Measurements from ENCODE around the gene UQCRC2. TPM values are rescaled to one million over a fixed set of nuclear protein-coding genes. Genes with fewer than 3 reads are reported as not detected.

UQCRC2 gene
- total and polyA plus RNA-seq, 8 donors: 124 to 702 (median 164) TPM

DNA sequence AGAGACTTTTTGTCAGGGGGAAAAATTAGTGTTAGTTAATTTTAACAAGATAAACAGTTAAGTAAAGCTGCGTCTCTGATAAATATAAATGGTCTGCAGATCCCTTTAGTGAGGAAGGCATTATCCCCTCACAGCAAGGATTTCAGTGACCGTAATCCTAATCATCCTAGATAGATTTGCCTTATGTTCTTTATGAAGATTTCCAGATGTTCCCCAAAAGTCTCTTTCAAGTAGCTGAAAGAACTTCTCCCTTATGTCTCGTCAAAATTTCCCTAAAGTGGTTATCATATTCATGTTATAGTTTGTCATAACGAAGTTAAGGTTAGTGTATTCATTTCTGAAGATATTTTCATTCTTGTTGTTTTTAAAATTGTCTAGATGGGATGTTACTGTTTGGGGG, 60.3 kb downstream of the UQCRC2 start:
- WGBS, 5 donors: 74 to 87% (median 84%) methylated on average over 4 of the region's 4 CpGs
- no peaks in the 10 kb centered on the region for H3K36me3 ChIP-seq
- TF ChIP-seq, protein P1, sequence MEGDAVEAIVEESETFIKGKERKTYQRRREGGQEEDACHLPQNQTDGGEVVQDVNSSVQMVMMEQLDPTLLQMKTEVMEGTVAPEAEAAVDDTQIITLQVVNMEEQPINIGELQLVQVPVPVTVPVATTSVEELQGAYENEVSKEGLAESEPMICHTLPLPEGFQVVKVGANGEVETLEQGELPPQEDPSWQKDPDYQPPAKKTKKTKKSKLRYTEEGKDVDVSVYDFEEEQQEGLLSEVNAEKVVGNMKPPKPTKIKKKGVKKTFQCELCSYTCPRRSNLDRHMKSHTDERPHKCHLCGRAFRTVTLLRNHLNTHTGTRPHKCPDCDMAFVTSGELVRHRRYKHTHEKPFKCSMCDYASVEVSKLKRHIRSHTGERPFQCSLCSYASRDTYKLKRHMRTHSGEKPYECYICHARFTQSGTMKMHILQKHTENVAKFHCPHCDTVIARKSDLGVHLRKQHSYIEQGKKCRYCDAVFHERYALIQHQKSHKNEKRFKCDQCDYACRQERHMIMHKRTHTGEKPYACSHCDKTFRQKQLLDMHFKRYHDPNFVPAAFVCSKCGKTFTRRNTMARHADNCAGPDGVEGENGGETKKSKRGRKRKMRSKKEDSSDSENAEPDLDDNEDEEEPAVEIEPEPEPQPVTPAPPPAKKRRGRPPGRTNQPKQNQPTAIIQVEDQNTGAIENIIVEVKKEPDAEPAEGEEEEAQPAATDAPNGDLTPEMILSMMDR (IDR thresholded peaks at IDR 0.05): no peak
- no peak for TF ChIP-seq POLR2A (IDR thresholded peaks at IDR 0.05)
- no peak for TF ChIP-seq EP300 (IDR thresholded peaks at IDR 0.05)
- TF ChIP-seq POLR2AphosphoS5 (IDR thresholded peaks at IDR 0.05): no peak
- no peak overlapping the region for H3K4me3 ChIP-seq
- peaks cover 14 to 88% (median 47%) of the 10 kb centered on the region in 4 donors for H3K4me1 ChIP-seq
- no peak overlapping the region for H3K27ac ChIP-seq
- intact Hi-C loops (cut with DNase I; ENCODE audit: low total_unique reads): no loop called here
- H3K27me3 ChIP-seq: no peaks in the 10 kb centered on the region
- DNase-seq: no peak
- no peaks in the 10 kb centered on the region for H3K9me3 ChIP-seq

DNA sequence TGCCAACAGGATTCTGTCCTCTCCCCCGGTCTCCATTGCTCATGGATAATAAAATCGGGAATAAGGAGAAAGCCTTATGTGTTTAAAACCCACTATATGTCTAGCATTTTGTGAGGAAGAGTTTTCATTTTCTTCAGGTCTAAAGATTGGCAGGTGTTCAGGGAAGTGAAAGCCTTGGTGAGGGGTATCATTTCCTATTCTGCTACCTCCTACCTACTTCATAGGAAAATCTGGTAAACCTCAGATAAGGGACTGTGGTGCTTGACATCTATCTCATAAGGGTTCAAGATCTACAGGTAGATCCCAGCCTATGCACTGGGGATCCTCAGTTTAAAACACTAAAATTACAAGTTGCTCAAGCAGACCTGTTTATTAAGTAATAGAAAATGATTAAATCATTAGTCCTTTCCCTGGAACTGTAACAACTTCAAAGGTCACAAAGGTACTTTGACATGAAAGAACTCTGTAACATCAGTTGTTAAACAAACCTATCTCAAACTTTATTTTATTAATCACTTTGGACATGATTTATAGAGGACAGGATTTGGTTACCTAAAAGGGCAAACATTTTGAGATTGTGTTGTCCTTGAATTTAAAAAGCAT, 61.2 kb downstream of the UQCRC2 start:
- H3K9me3 ChIP-seq: no peaks in the 10 kb centered on the region
- H3K4me3 ChIP-seq: no peak overlapping the region
- no peaks in the 10 kb centered on the region for H3K27me3 ChIP-seq
- TF ChIP-seq EP300 (IDR thresholded peaks at IDR 0.05): no peak
- TF ChIP-seq POLR2AphosphoS5 (IDR thresholded peaks at IDR 0.05): no peak
- TF ChIP-seq, protein P1 (IDR thresholded peaks at IDR 0.05): no peak
- no peak for TF ChIP-seq POLR2A (IDR thresholded peaks at IDR 0.05)
- peaks cover 8 to 85% (median 42%) of the 10 kb centered on the region in 4 donors for H3K4me1 ChIP-seq
- intact Hi-C loops (cut with DNase I; ENCODE audit: low total_unique reads): no loop called here
- H3K36me3 ChIP-seq: no peaks in the 10 kb centered on the region
- DNase-seq: no peak
- 71 to 81% (median 75%) methylated on average over 2 of the region's 2 CpGs for WGBS, 5 donors
- no peak overlapping the region for H3K27ac ChIP-seq

DNA sequence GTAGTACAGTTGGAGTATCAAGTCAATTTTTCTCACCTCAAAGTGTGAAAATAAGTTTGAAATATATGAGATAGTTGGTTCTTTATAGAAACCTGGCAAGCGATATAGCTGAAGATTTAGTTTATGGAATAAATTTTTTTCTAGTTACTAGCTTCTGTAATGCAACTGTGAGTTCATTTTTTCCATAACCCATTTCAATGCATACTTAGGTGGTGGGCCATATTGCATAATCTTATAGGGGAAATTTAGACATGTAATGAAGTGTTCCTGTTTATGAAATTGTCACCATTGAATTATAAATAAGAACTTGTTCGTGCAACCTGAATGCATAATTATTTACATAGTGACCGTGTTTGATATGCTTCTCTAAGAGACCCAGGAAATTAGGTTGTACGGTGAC, 63.8 kb downstream of the UQCRC2 start:
- TF ChIP-seq POLR2A (IDR thresholded peaks at IDR 0.05): no peak
- TF ChIP-seq, protein P1 (IDR thresholded peaks at IDR 0.05): no peak
- no peak for TF ChIP-seq POLR2AphosphoS5 (IDR thresholded peaks at IDR 0.05)
- no peak for TF ChIP-seq EP300 (IDR thresholded peaks at IDR 0.05)
- no peaks in the 10 kb centered on the region for H3K9me3 ChIP-seq
- WGBS, 5 donors: 39 to 60% (median 44%) methylated on average over 4 of the region's 4 CpGs

DNA sequence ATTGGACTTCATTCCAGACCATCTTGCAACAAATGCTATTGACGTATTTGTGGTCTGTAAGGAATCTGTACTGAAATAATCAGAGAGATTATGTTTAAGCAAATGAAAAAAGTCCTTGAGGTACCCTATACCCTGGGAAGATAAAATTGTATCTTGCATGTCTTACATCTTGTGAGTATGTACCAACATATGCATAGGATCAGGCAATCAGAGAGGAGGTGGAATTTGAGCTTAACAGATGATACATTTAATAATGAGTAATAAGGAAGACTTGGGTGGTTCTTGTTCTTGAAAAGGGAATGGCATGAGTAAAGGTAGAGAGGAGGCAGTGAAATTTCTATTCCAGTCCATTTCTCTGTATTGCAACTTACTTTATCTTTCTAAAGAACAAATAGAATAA, 65.4 kb downstream of the UQCRC2 start:
- TF ChIP-seq EP300 (IDR thresholded peaks at IDR 0.05) (no peak), POLR2AphosphoS5 (IDR thresholded peaks at IDR 0.05) (no peak), POLR2A (IDR thresholded peaks at IDR 0.05) (no peak)
- TF ChIP-seq, protein P1 (IDR thresholded peaks at IDR 0.05): no peak
- WGBS, 5 donors: 81 to 100% (median 86%) methylated on average over 1 of the region's 1 CpG

More for the DNA sequence above, 63.8 kb downstream of the UQCRC2 start:
- Histone ChIP-seq H3K27me3 (no peaks in the 10 kb centered on the region), H3K36me3 (no peaks in the 10 kb centered on the region), H3K4me3 (no peak overlapping the region), H3K4me1 (peaks cover 7 to 79% (median 33%) of the 10 kb centered on the region in 4 donors), H3K27ac (no peak overlapping the region)
- intact Hi-C loops (cut with DNase I; ENCODE audit: low total_unique reads): no loop called here
- no peak for DNase-seq

More for the DNA sequence above, 65.4 kb downstream of the UQCRC2 start:
- Histone ChIP-seq H3K4me3 (no peak overlapping the region), H3K27ac (no peak overlapping the region), H3K4me1 (peaks cover 7 to 70% (median 35%) of the 10 kb centered on the region in 4 donors), H3K27me3 (no peaks in the 10 kb centered on the region), H3K9me3 (no peaks in the 10 kb centered on the region), H3K36me3 (no peaks in the 10 kb centered on the region)
- DNase-seq: no peak
- intact Hi-C loops (cut with DNase I; ENCODE audit: low total_unique reads): no loop called here

All from stomach (tissue), 9 donors.